ENCODE data around the gene FAM89B. TPM values are rescaled to one million over a fixed set of nuclear protein-coding genes. Genes with fewer than 3 reads are reported as not detected.
A peak's percentile ranks its signal among the peaks of the same experiment; 100 is the strongest.
"Not testable (repeated sequence)": the region's sequence is repeated elsewhere in the genome, so short reads cannot be mapped to it uniquely, and the experiment has no call there.

The FAM89B gene
- total RNA-seq, 1 donor: 31.5 TPM

GRCh38 chr11:65563601-65564000 lies 8.7 kb upstream of the FAM89B start:
- no peaks in the 10 kb centered on the region for H3K27me3 ChIP-seq (ENCODE audit: insufficient read depth, low read length)
- H3K4me2 ChIP-seq (ENCODE audit: insufficient read depth, low read length): no peak overlapping the region
- H4K20me1 ChIP-seq (ENCODE audit: insufficient read depth, low read length): no peaks in the 10 kb centered on the region
- DNase-seq (ENCODE audit: insufficient read length, low spot score, missing footprints): no peak
- H3K36me3 ChIP-seq (ENCODE audit: insufficient read depth, low read length): peaks cover 4% of the 10 kb centered on the region
- H3K27ac ChIP-seq (ENCODE audit: low read depth, low read length): no peak overlapping the region
- peaks cover 17% of the 10 kb centered on the region for H3K79me2 ChIP-seq (ENCODE audit: insufficient read depth, low read length)
- H3K4me1 ChIP-seq (ENCODE audit: insufficient read depth, low read length): peaks cover 47% of the 10 kb centered on the region
- no peak overlapping the region for H3K4me3 ChIP-seq (ENCODE audit: insufficient read depth, low read length)
- H3K9me3 ChIP-seq (ENCODE audit: low read depth, low read length): no peaks in the 10 kb centered on the region
- no peak overlapping the region for H2AFZ ChIP-seq (ENCODE audit: low read length)
- TF ChIP-seq CTCF (IDR thresholded peaks at IDR 0.05; ENCODE audit: extremely low read depth, low read depth, low read length): no peak

GRCh38 chr11:65564879-65565559 lies 7.3 kb upstream of the FAM89B start:
- H3K79me2 ChIP-seq (ENCODE audit: insufficient read depth, low read length): peaks cover 26% of the 10 kb centered on the region
- H3K9me3 ChIP-seq (ENCODE audit: low read depth, low read length); H3K4me2 ChIP-seq (ENCODE audit: insufficient read depth, low read length); H3K36me3 ChIP-seq (ENCODE audit: insufficient read depth, low read length); H3K27me3 ChIP-seq (ENCODE audit: insufficient read depth, low read length); H3K4me3 ChIP-seq (ENCODE audit: insufficient read depth, low read length); DNase-seq (ENCODE audit: insufficient read length, low spot score, missing footprints); H2AFZ ChIP-seq (ENCODE audit: low read length); H4K20me1 ChIP-seq (ENCODE audit: insufficient read depth, low read length): not testable (repeated sequence)
- H3K4me1 ChIP-seq (ENCODE audit: insufficient read depth, low read length): peaks cover 45% of the 10 kb centered on the region
- H3K27ac ChIP-seq (ENCODE audit: low read depth, low read length): peak overlapping the region; percentile 71

- Histone ChIP-seq H3K36me3 (ENCODE audit: insufficient read depth, low read length) (peaks cover 4% of the 10 kb centered on the region), H3K27me3 (ENCODE audit: insufficient read depth, low read length) (no peaks in the 10 kb centered on the region), H3K27ac (ENCODE audit: low read depth, low read length) (peak overlapping the region; percentile 71), H3K79me2 (ENCODE audit: insufficient read depth, low read length) (peaks cover 33% of the 10 kb centered on the region), H3K4me3 (ENCODE audit: insufficient read depth, low read length) (no peak overlapping the region), H3K4me1 (ENCODE audit: insufficient read depth, low read length) (peaks cover 39% of the 10 kb centered on the region), H2AFZ (ENCODE audit: low read length) (no peak overlapping the region), H3K4me2 (ENCODE audit: insufficient read depth, low read length) (peak overlapping the region; percentile 15), H3K9me3 (ENCODE audit: low read depth, low read length) (no peaks in the 10 kb centered on the region), H4K20me1 (ENCODE audit: insufficient read depth, low read length) (no peaks in the 10 kb centered on the region)
- TF ChIP-seq CTCF (IDR thresholded peaks at IDR 0.05; ENCODE audit: extremely low read depth, low read depth, low read length): no peak
- no peak for DNase-seq (ENCODE audit: insufficient read length, low spot score, missing footprints)
Measured at GRCh38 chr11:65565624-65566453, 6.5 kb upstream of the FAM89B start.

GRCh38 chr11:65569164-65569972 lies 3.0 kb upstream of the FAM89B start:
- peaks cover 11% of the 10 kb centered on the region for H3K36me3 ChIP-seq (ENCODE audit: insufficient read depth, low read length)
- H3K9me3 ChIP-seq (ENCODE audit: low read depth, low read length): no peaks in the 10 kb centered on the region
- peaks cover 49% of the 10 kb centered on the region for H3K4me1 ChIP-seq (ENCODE audit: insufficient read depth, low read length)
- H4K20me1 ChIP-seq (ENCODE audit: insufficient read depth, low read length): peaks cover 17% of the 10 kb centered on the region
- peak overlapping the region; percentile 97 for H2AFZ ChIP-seq (ENCODE audit: low read length)
- H3K27me3 ChIP-seq (ENCODE audit: insufficient read depth, low read length): no peaks in the 10 kb centered on the region
- peak overlapping the region; percentile 100 for H3K4me2 ChIP-seq (ENCODE audit: insufficient read depth, low read length)
- peak overlapping the region; percentile 98 for H3K4me3 ChIP-seq (ENCODE audit: insufficient read depth, low read length)
- DNase-seq (ENCODE audit: insufficient read length, low spot score, missing footprints): no peak
- no peak for TF ChIP-seq CTCF (IDR thresholded peaks at IDR 0.05; ENCODE audit: extremely low read depth, low read depth, low read length)
- peak overlapping the region; percentile 95 for H3K27ac ChIP-seq (ENCODE audit: low read depth, low read length)
- peaks cover 56% of the 10 kb centered on the region for H3K79me2 ChIP-seq (ENCODE audit: insufficient read depth, low read length)
